H9 (cell line): ENCODE results near the gene PLXNA4. TPM values are rescaled to one million over a fixed set of nuclear protein-coding genes. Genes with fewer than 3 reads are reported as not detected.

ENCODE experiments used
- DNase-seq: peaks from one replicate; pipeline ENCODE4 v3.0.0-alpha.2; 2017
- H2AFZ ChIP-seq: one replicate; pipeline ENCODE4 v1.6.1; 2013; ENCODE audit warnings: mild to moderate bottlenecking, low read length, control low read depth, moderate library complexity
- H2AK5ac ChIP-seq: 2 replicates; pipeline ENCODE4 v1.6.1; 2013; ENCODE audit warnings: low read length, control low read depth, mixed read lengths; ENCODE audit not compliant: insufficient read length
- H2BK120ac ChIP-seq: one replicate; pipeline ENCODE4 v1.6.1; 2013; ENCODE audit warnings: low read depth, mild to moderate bottlenecking, low read length, control low read depth, inconsistent platforms; ENCODE audit not compliant: poor library complexity, severe bottlenecking
- H2BK12ac ChIP-seq: 2 replicates; pipeline ENCODE4 v1.6.1; 2013; ENCODE audit warnings: low read length, control low read depth, mixed read lengths, low read depth; ENCODE audit not compliant: insufficient read length
- H2BK15ac ChIP-seq: 2 replicates; pipeline ENCODE4 v1.6.1; 2013; ENCODE audit warnings: low read depth, low read length, control low read depth
- H2BK20ac ChIP-seq: one replicate; pipeline ENCODE4 v1.6.1; 2013; ENCODE audit warnings: low read depth, mild to moderate bottlenecking, low read length, control low read depth, inconsistent platforms; ENCODE audit not compliant: poor library complexity, severe bottlenecking
- H2BK5ac ChIP-seq: 2 replicates; pipeline ENCODE4 v1.6.1; 2013; ENCODE audit warnings: low read length, control low read depth, mixed read lengths; ENCODE audit not compliant: insufficient read length
- H3K14ac ChIP-seq: 2 replicates; pipeline ENCODE4 v1.6.1; 2013; ENCODE audit warnings: low read length, control low read depth; ENCODE audit not compliant: insufficient read depth
- H3K18ac ChIP-seq: 2 replicates; pipeline ENCODE4 v1.6.1; 2013; ENCODE audit warnings: low read depth, mild to moderate bottlenecking, mixed read lengths, low read length, control low read depth; ENCODE audit not compliant: insufficient read length
- H3K23ac ChIP-seq: 2 replicates; pipeline ENCODE4 v1.6.1; 2013; ENCODE audit warnings: low read length, control low read depth, mixed read lengths, low read depth; ENCODE audit not compliant: insufficient read length
- H3K23me2 ChIP-seq: 2 replicates; pipeline ENCODE4 v1.6.1; 2013; ENCODE audit warnings: low read depth, mild to moderate bottlenecking, mixed read lengths, low read length, control low read depth; ENCODE audit not compliant: insufficient read length, poor library complexity, severe bottlenecking
- H3K27ac ChIP-seq: 2 replicates; pipeline ENCODE4 v1.5.1; 2013; ENCODE audit warnings: low read length, control low read depth, mixed read lengths, low read depth; ENCODE audit not compliant: insufficient read length
- H3K27me3 ChIP-seq: 2 replicates; pipeline ENCODE4 v1.6.1; 2013; ENCODE audit warnings: low read length, control low read depth, inconsistent platforms; ENCODE audit not compliant: insufficient read depth
- H3K4ac ChIP-seq: 2 replicates; pipeline ENCODE4 v1.6.1; 2013; ENCODE audit warnings: low read depth, mild to moderate bottlenecking, control low read depth, inconsistent platforms, low read length, moderate library complexity
- H3K4me1 ChIP-seq: 2 replicates; pipeline ENCODE4 v1.6.1; 2013; ENCODE audit warnings: low read length, control low read depth, inconsistent platforms; ENCODE audit not compliant: insufficient read depth
- H3K4me2 ChIP-seq: 2 replicates; pipeline ENCODE4 v1.6.1; 2013; ENCODE audit warnings: low read length, control low read depth, mixed read lengths; ENCODE audit not compliant: insufficient read length, insufficient read depth
- H3K56ac ChIP-seq: 2 replicates; pipeline ENCODE4 v1.6.1; 2013; ENCODE audit warnings: low read depth, mild to moderate bottlenecking, mixed read lengths, low read length, control low read depth; ENCODE audit not compliant: insufficient read length
- H3K79me1 ChIP-seq: 2 replicates; pipeline ENCODE4 v1.6.1; 2013; ENCODE audit warnings: low read depth, mild to moderate bottlenecking, moderate library complexity, low read length, control low read depth, inconsistent platforms; ENCODE audit not compliant: insufficient read depth, poor library complexity, severe bottlenecking
- H3K79me2 ChIP-seq: 2 replicates; pipeline ENCODE4 v1.6.1; 2013; ENCODE audit warnings: low read length, control low read depth, inconsistent platforms; ENCODE audit not compliant: insufficient read depth
- H3K9ac ChIP-seq: 2 replicates; pipeline ENCODE4 v1.6.1; 2013; ENCODE audit warnings: low read length, control low read depth, mixed read lengths; ENCODE audit not compliant: insufficient read length; ENCODE audit errors: extremely low read depth
- H3K9me3 ChIP-seq: one replicate; pipeline ENCODE4 v1.6.1; 2013; ENCODE audit warnings: low read depth, low read length, inconsistent platforms; ENCODE audit not compliant: control insufficient read depth
- H3T11ph ChIP-seq: one replicate; pipeline ENCODE4 v1.6.1; 2013; ENCODE audit warnings: mild to moderate bottlenecking, low read length, control low read depth, inconsistent platforms
- H4K20me1 ChIP-seq: one replicate; pipeline ENCODE4 v1.6.1; 2013; ENCODE audit not compliant: control insufficient read depth, insufficient read length, insufficient read depth
- H4K5ac ChIP-seq: 2 replicates; pipeline ENCODE4 v1.6.1; 2013; ENCODE audit warnings: low read depth, mild to moderate bottlenecking, mixed read lengths, low read length, control low read depth; ENCODE audit not compliant: insufficient read length
- H4K8ac ChIP-seq: replicated peaks from 2 replicates; pipeline ENCODE4 v1.6.1; 2013; ENCODE audit warnings: low read length, control low read depth, mixed read lengths, low read depth; ENCODE audit not compliant: insufficient read length
- H4K91ac ChIP-seq: 2 replicates; pipeline ENCODE4 v1.6.1; 2013; ENCODE audit warnings: low read depth, mild to moderate bottlenecking, moderate library complexity, mixed read lengths, low read length, control low read depth; ENCODE audit not compliant: insufficient read length
- H3K27ac Mint-ChIP-seq, 3 experiments: 2 replicates in 2 of 3; 3 replicates in 1 of 3; pipeline ENCODE4 v1.8.0; 2020 to 2021; ENCODE audit warnings: mixed read lengths in 3 of 3, mild to moderate bottlenecking in 1 of 3, moderate library complexity in 1 of 3
- H3K27me3 Mint-ChIP-seq: 2 replicates; pipeline ENCODE4 v1.8.0; 2021; ENCODE audit warnings: low read depth, mild to moderate bottlenecking, moderate library complexity, mixed read lengths
- H3K36me3 Mint-ChIP-seq, 3 experiments: 2 replicates in 2 of 3; 3 replicates in 1 of 3; pipeline ENCODE4 v1.8.0; 2020 to 2021; ENCODE audit warnings: low read depth in 3 of 3, mixed read lengths in 3 of 3; ENCODE audit not compliant: insufficient read depth in 1 of 3
- H3K4me1 Mint-ChIP-seq, 2 experiments: 2 replicates each; pipeline ENCODE4 v1.8.0; 2020; ENCODE audit warnings: mixed read lengths in 2 of 2
- H3K4me3 Mint-ChIP-seq, 2 experiments: 2 replicates in 1 of 2; 3 replicates in 1 of 2; pipeline ENCODE4 v1.8.0; 2020 to 2021; ENCODE audit warnings: mild to moderate bottlenecking in 2 of 2, mixed read lengths in 2 of 2, moderate library complexity in 1 of 2
- H3K9me3 Mint-ChIP-seq, 2 experiments: 2 replicates in 1 of 2; 3 replicates in 1 of 2; pipeline ENCODE4 v1.8.0; 2020; ENCODE audit warnings: mild to moderate bottlenecking in 2 of 2, mixed read lengths in 2 of 2, moderate library complexity in 1 of 2
- whole genome bisulfite sequencing: extraction: QIAGEN DNeasy Blood & Tissue Kit; methylation state at CpG from one replicate; pipeline ENCODE4 v1.1.7; 2013; ENCODE audit warnings: missing lambda C conversion rate, low lambda C conversion rate, mixed read lengths; ENCODE audit not compliant: insufficient read length; ENCODE audit errors: extremely low coverage; 5-methylcytosine and 5-hydroxymethylcytosine counted together
- total RNA-seq: library from RNA; stranded (reverse); gene quantifications from 2 replicates; pipeline ENCODE4 v1.2.1, GENCODE V29; 2021
- TF ChIP-seq, protein P1 (sequence below): fragments of 200-600 bp; sonication (generic); conservative IDR thresholded peaks from 3 replicates; pipeline ENCODE4 v1.8.0; 2021; ENCODE audit warnings: antibody characterized with exemption, mild to moderate bottlenecking

PLXNA4 gene
- total RNA-seq, 1 experiment from 2014 or later = 0.35 TPM

GRCh38 chr7:132239422-132239994, 336.8 kb downstream of the PLXNA4 start:
- H3K27me3 Mint-ChIP-seq = peaks cover 8% of the 10 kb centered on the region
- Histone ChIP-seq H2BK15ac (no peak overlapping the region), H3K18ac (no peak overlapping the region), H3K23me2 (no peaks in the 10 kb centered on the region), H2BK120ac (no peak overlapping the region), H4K8ac (no peak overlapping the region), H2BK5ac (no peak overlapping the region), H3K4ac (no peak overlapping the region), H2AK5ac (no peak overlapping the region), H3K23ac (no peak overlapping the region), H3K14ac (no peak overlapping the region), H3K79me1 (no peaks in the 10 kb centered on the region), H3K27me3 (no peaks in the 10 kb centered on the region; the same call in 1 of the 2 replicates), H3K4me2 (no peak overlapping the region), H2BK12ac (no peak overlapping the region), H4K20me1 (no peaks in the 10 kb centered on the region), H4K5ac (no peak overlapping the region), H3K9ac (no peak overlapping the region), H2AFZ (no peak overlapping the region), H3K56ac (no peak overlapping the region), H3K27ac (no peak overlapping the region), H3K4me1 (no peaks in the 10 kb centered on the region), H3K9me3 (no peaks in the 10 kb centered on the region), H3K79me2 (no peaks in the 10 kb centered on the region), H3T11ph (no peak overlapping the region), H2BK20ac (no peak overlapping the region), H4K91ac (no peak overlapping the region)
- no peaks in the 10 kb centered on the region for H3K36me3 Mint-ChIP-seq
- no peak for DNase-seq
- WGBS = no CpG with 5 or more reads among the region's 5 CpGs
- H3K4me1 Mint-ChIP-seq = peaks cover 14 to 20% of the 10 kb centered on the region in 2 experiments
- TF ChIP-seq, protein P1, sequence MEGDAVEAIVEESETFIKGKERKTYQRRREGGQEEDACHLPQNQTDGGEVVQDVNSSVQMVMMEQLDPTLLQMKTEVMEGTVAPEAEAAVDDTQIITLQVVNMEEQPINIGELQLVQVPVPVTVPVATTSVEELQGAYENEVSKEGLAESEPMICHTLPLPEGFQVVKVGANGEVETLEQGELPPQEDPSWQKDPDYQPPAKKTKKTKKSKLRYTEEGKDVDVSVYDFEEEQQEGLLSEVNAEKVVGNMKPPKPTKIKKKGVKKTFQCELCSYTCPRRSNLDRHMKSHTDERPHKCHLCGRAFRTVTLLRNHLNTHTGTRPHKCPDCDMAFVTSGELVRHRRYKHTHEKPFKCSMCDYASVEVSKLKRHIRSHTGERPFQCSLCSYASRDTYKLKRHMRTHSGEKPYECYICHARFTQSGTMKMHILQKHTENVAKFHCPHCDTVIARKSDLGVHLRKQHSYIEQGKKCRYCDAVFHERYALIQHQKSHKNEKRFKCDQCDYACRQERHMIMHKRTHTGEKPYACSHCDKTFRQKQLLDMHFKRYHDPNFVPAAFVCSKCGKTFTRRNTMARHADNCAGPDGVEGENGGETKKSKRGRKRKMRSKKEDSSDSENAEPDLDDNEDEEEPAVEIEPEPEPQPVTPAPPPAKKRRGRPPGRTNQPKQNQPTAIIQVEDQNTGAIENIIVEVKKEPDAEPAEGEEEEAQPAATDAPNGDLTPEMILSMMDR = peak; percentile 51; the same call in 2 of the 3 replicates
- H3K4me3 Mint-ChIP-seq = no peak overlapping the region
- no peaks in the 10 kb centered on the region; a peak in 1 of 5 replicates for H3K9me3 Mint-ChIP-seq
- no peak overlapping the region for H3K27ac Mint-ChIP-seq
